GM19328 (cell line): ENCODE measurements around the gene LY6G6D.

Source experiments
- ATAC-seq: cut with Tn5 transposase; IDR thresholded peaks from one replicate; pipeline ENCODE4 v1.9.1; 2021; ENCODE audit warnings: mild to moderate bottlenecking, moderate library complexity; ENCODE audit not compliant: unreplicated experiment

The LY6G6D gene, protein sequence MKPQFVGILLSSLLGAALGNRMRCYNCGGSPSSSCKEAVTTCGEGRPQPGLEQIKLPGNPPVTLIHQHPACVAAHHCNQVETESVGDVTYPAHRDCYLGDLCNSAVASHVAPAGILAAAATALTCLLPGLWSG

DNA sequence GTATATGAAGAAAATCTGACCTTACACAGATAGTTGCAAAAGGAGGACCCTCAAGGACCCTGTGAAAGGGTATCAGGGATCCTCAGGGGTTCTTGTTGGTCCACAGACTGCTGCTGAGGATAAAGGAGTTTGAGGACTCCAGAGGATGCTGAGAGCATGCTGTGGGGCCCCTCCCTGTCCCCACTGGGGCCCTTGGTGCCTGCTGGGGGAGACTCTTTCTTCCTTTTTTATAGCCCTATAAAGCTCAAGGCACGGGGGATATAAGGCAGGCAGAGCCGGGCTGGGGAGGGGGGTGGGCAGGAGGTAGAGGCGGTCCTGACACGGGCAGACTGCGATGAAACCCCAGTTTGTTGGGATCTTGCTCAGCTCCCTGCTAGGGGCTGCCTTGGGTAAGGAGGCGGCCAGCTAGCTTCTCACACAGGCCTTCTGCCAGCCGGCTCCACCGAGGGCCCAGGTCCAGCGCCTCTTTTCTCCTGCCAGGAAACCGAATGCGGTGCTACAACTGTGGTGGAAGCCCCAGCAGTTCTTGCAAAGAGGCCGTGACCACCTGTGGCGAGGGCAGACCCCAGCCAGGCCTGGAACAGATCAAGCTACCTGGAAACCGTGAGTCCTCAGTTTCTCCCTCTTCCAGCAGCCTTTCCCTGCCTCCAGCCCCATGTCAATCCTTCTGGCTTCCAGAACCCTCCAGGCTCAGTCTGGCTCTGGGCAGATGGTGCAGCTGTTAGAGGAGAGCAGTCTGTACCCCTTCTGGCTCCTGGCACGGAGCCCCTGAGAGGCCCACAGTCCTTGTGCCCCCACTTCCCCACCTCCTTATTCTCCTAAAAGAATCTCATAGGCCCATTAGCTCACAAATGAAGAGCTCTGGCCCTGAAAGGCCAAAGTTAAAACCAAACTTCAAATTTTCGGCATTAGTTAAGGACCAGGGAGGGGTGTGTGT lies at the start of gene LY6G6D:
Gene LY6G6D, plus strand, starts transcription at position 327 of the 937 bp plus-strand sequence. Its CDS starts 8 bp downstream, at position 335.
- no peak for ATAC-seq

DNA sequence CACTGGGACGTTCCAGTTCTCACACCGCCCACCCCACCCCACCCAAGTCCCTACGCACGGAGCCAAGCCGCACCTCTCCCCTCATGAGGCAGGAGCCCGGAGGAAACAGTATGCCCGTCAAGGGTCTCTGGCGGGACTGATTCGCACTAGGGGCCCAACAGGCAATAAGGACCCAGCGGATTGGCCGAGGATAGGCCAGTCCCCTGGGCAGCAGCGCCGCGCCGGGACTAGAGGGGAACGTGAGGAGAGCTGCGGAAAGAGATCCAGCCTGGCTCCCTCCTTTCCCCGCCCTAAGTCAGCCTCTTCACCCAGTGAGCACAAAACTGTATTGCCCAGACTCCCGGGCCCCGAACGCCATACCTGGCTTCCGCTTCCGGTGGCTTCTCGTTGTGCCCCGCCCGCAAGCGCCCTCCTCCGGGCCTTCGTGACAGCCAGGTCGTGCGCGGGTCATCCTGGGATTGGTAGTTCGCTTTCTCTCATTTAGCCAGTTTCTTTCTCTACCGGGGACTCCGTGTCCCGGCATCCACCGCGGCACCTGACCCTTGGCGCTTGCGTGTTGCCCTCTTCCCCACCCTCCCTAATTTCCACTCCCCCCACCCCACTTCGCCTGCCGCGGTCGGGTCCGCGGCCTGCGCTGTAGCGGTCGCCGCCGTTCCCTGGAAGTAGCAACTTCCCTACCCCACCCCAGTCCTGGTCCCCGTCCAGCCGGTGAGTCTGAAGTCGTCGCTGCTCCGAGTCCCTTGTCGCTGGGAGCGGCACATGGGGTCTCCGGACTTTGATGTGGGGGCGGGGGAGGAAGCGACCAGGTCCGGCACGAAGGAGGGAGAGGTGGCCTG lies 49.4 kb upstream of the LY6G6D start, which contains the start of gene CSNK2B:
Gene CSNK2B, plus strand, starts transcription at position 580 of the 836 bp plus-strand sequence. CDS start 752 bp downstream, outside the sequence.
- ATAC-seq = peak; percentile 79

DNA sequence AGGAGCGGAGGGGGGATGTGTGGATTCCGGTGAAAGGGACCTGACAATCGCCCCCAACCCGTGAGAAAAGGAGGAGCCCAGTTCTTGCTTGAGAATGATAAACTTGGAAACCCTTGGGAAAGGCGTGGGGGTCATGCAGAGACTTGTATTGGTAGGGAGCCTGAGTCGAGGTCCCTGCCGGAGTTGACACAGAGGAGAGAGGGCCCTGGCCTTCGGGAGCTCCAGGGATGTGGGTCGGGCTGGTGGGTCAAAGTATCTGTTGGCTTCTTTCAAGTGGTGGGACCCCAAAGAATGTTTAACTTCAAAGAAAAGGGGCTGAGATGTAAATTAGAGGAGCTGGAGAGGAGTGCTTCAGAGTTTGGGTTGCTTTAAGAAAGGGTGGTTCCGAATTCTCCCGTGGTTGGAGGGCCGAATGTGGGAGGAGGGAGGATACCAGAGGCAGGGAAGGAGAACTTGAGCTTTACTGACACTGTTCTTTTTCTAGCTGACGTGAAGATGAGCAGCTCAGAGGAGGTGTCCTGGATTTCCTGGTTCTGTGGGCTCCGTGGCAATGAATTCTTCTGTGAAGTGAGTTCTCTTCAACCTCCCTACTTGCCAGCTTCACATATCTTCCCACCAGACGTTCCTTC lies 48.7 kb upstream of the LY6G6D start:
- no peak for ATAC-seq

DNA sequence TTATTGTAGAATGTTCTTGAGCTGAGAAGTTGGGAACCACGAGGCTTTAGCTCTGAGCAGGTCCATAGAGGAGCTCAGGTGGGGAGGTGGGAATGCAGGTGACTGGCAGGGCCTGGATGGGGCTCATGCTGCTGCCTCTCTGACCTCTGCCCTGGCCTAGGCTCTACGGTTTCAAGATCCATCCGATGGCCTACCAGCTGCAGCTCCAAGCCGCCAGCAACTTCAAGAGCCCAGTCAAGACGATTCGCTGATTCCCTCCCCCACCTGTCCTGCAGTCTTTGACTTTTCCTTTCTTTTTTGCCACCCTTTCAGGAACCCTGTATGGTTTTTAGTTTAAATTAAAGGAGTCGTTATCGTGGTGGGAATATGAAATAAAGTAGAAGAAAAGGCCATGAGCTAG lies 45.5 kb upstream of the LY6G6D start, which contains the start of gene LY6G5B:
Gene LY6G5B, plus strand, starts transcription at position 301 of the 400 bp plus-strand sequence. CDS start 975 bp downstream, outside the sequence.
- ATAC-seq = no peak

DNA sequence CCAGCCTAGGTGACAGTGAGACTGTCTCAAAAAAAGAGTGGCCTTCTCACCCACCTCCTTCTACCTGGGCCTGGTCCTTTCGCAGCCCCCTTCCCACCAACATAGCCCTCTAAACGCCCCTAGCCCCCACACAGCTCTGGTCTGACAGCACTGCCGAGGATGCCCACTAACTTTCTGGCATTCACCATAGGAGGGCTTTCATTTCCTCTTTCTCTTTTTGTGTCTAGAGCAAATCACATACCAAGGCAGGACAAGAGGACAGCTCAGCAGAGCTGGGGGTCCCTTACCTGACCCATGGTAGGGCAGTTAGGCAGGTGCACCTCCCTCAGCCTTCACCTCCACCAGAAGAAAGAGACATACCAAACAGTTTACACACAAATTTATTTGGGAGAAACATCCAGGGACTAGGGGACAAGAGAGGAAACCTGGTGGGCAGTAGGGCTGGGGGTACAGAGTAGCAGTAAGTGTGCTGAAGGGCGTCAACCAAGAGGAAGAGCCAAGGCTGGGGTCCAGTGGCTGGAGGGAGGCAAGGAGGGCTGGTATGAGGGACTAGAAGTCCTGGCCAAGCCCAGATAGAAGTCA lies 38.7 kb upstream of the LY6G6D start:
- no peak for ATAC-seq

DNA sequence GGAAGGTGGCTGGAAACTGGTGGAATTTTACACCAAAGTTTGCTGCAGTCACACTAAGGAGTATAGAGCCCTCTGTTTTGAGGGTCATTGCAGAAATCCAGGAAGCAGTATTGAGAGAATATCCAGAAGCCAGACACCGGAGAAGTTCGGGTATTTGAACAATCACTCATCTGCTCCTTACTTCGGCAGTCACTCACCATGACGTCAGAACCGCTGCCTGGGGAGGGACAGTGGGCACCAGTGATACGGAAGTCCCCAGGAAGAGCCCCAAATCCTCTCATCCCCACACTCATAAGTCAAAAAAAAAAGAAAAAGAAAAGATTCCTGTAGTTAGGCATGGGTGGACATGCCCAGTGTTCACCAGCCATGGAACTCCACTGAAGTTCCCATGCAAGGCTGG lies 38.2 kb upstream of the LY6G6D start:
- no peak for ATAC-seq

DNA sequence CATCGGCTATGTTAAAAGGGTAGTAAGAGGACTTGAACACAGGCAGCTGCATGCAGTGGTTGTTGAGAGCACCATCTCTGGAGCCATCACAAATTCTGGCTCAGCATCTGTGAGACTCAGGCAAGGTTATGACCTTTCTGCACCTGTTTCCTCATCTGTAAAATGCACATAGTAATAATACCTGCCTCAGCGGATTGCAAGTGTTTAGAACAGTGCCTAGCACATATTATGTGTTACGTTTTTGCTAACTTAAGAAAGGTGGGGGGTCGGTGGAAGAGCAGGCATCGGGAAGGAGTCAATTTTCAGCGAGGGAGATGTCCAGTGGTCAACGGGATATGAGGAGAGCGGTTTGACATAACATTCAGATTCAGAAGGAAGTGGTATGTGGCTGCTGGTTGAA lies 37.2 kb upstream of the LY6G6D start:
- no peak for ATAC-seq

DNA sequence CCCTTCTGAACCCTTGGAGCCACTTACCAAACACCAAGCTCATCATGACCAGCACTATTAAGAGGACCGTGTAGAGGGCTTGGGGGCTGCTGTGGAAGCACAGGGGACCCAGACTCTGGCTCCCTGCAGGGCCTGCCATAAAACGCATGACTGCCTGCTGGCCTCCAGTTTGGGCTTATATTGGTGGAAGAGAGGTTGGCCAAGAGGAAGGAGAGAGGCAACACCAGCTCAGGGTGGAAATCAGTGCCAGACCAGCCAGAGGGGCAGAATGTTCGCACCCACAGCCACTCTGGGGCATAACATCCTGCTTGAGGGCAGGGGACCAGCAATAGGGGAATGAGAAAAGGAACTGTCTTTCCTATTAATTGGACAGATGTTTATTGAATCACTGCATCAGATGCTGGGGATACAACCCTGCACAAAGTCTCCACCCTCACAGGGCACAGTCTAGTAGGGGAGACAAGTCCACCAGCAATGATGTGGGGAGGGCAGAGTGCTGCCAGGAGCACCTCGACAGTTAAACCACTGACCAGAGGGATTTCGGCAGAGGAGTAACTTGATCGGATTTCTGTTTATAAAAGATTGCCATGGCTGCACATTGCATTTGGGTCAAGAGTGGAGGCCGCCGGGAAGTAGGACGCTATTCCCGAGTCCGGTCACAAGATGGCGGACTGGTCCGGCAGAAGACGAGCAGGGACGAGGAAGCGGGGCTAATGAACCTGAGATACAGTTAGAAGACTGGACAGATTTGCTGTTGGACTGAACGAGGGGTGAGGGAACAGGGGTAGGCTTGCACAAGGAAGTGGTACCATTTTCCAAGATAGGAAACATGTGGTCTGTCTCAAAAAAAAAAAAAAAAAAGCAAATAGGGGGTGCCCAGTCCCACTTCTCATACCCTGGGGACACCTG lies 34.7 kb upstream of the LY6G6D start, which contains the start of gene LY6G5C:
Gene LY6G5C, minus strand, starts transcription at position 842 of the 909 bp plus-strand sequence. Its CDS starts 694 bp downstream, at position 148.
- ATAC-seq = no peak

DNA sequence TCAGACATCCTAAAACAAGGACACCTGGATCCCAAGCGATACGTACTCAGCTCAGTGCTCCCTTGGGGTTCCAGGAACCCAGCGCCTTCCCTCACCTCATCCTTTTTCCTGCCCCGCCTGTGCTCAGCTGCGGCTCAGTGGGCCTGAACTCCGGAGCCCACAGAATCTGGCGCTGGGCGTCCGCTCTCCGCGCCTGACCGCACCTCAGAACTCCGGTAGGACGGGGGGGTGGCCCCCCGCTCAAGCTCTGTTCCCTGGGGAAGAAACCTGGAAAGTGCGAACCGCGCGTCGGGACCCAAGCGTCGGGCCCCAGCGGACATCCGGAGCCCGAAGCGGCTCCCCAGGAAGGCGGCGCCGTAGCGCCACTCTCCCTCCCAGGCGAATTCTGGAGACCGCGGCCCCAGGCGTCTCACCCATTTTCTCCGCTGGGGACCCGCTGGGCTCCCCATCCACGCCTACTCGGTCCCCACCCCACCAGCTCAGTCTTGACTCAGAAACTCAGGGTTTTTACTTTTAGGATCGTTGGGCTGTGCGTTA lies 33.9 kb upstream of the LY6G6D start:
- ATAC-seq = no peak

DNA sequence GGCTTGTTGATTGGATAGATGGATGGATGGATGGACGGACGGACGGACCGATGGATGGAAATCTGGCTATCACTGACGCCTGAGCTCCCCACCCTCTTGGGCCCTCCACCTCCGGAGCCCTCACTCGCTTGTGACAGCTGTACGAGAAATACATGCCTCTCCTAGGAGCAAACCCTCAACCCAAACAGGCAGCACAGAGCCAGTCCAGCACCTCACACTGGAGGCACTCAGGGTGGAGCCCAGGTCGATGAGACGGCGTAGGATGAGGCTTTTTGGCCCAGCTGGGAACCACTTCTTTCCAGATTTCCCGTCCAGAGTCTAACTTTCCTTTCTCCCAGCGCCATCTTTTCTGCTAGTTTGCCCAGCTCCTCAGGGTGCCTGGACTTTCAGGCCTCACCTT lies 31.6 kb upstream of the LY6G6D start:
- no peak for ATAC-seq

DNA sequence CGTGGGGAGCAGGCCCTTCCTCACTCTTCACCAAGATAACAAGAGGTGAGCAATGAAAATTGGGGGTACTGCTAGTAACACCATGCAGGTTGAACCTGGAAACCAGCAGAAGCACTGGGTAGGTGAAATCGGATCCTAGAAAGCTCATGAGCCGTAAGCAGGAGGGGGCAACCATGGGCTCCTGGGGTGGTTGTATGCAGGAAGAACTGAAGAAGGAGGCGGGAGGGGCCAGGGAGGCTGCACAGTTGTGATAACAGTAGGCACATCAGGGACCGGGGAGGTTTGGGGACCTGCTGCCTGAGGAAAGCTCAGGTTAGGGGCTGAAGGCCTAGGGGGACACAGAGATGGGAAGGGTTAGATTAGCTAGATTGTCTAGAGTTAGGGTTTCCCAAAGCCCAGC lies 28.7 kb upstream of the LY6G6D start:
- no peak for ATAC-seq

DNA sequence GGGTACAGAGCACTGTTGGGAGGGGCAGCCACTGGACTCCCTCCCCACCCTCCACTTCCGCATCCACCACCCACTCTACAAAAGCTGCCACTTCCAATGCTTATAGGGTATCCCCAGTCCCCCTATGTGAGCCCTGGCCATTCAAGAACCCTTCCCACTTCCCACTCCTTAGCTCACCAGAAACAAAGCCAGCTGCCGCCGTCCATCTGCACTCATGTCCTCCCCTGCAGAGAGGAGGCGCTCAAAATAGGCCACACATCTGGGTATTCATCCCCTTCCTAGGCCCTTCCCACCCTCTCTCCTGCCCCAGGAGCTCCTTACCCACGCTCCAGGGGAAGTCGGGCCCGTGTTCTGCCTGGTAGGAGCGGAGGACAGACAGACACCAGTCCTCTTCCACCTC lies 27.8 kb upstream of the LY6G6D start:
- ATAC-seq = no peak

DNA sequence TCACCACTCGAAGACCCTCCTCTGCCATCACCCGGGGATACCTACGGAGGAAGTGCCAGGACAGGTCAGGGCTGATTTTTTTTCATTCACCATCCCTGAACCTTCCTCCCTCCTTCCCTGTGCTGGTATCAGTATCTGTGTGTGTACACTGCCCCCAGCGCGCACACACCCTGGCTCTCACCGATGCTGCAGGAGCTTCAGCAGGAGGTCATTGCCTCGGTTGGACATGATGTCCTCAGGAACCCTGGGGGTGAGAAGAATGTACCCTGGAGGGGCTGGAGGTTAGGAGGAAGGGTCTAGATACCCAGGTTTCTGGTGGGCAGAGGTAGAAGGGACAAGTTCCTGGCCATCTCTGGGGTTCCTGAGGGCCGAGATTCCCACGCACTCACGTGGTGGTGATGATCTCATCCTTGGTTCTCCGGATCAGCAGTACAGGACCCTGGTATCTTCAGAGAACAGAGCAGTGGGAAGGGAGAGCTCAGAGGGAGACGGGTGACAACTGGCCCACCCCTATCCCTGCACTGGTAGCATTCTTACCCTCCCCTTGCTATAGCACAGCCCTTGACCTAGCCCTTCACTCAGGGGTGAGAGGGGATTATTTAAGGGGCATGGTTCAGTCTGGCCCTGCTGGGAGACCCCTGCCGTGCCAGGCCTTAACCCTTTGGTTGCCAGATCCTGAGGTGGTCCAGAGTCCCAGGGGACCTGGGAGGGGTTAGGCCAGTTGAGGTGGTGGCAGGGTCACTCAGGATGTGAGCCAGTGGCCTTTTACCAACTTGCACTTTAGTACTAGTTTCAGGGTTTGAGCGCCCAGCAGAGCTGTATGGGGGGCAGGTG lies 27.1 kb upstream of the LY6G6D start:
- no peak for ATAC-seq

DNA sequence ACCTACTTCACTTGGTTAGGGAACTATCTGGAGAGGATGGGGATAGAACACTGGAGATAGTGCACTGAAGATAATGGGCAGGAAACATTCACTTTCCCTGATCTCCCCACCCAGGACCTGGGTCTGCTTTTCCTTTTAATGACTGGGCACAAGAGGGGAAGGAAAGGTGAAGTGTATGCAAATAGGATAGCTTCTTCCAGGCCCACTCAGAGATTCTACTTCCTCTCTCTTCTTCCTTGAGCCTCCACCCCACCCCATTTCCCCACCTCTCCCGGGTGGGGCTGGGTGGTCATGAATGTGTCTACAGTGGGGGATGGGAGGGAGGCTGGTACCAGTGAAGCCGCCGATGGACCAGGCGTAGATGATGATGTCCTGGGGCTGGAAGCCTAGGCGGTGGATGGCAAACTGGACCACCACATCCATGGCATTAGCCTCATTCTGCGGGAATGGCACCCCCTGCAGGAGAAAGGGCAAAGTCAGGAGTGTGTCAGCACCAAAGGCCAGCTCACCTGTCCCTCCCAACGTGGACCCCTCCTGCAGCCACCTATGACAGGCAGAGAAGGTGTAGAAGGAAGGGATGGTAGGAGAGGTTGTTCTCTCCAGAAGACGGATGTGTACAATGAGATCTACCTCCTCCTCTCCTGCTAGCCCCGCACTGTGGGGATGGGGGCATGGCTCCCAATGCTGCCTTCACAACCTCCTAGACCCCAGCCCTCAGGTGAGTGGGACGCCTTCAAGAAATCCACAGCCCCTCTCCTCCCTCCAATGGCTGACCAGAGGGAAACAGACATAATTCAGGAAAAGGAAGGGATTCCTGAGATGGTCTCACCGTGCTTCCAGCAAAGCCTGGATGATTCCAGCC lies 25.7 kb upstream of the LY6G6D start:
- no peak for ATAC-seq

DNA sequence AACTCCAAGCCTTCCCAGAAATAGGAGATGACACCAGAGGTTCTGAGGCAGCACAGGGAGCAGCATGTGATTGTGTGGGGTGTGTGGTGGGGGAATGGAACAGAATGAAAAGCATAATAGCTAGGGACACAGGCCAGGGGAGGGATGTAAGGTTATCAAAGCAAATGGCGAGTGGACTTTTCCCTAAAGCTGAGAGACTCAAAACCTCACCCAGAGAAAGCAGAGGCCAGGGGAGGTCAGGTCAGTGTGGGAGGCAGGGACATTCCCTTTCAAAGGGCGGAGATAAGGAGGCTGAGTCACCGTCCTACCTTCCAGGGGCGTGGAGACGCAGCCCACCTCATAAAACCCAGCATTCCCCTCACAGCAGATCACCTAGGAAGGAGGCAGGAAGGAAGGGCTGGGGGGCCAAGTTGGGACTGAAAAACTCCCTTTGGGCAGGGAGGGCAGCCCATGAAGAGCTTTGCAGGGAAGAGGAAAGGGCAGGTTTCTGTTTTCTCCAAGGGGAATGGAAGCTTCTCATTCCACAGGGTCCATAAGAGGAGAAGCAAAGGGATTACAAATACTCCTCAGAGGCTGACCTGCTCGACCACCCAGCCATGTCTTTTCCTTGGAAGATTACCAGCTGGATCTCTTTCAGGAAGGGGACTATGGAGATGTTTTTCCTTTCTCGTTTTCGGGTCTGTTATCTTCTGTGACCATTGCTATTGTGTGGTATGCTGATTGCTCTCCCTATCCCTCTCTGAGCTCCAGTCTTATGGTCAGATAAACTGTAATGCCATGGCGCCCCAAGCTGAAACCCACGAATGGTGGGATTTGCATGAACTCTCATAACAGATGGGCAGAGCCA lies 24.7 kb upstream of the LY6G6D start:
- ATAC-seq = no peak

DNA sequence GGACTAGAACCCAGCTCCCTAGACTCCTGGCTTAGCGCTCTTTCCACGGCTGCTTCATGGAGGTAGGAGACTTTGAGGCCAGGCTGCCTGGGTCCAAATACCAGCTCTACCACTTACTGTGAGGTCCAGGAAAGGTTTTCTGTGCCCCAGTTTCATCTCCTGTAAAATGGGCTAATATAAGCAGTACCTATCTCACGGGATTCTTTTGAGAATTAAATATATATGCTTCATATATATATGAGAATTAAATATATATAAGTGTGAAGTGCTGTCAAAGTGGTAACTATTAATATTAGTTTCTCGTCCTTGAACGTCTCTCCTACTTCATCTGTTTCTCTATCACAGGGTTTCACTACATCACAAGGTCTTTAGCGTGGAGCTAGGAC lies 24.1 kb upstream of the LY6G6D start:
- ATAC-seq = no peak
